Measurements from ENCODE around the gene HDHD2.

HDHD2 gene

DNA sequence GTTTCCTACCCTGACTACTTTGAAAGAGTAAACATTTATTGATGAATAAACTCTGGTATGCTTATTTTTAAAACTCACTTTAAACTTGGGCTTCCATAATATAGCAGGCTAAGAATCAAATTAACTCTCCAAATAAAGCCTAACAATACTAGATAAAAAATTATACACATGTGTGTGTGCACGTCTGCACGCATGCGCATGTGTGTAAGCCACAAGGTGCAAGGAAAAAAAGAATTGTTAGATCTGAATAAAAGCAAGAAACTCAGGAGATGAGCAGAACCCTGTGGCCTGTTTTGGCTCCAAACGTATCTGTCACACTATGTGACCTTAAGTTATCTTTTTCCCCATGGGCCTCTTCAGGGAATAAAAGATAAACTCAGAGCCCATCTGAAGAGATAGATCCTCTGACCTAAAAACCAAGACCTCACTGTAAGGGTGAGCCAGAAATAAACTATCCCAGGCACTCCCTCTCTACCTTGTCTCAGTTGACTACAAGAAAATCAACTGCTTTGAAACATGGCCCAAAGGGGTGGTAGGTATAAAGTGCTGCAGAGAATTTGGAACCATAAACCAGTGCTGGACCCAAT lies 6.3 kb downstream of the HDHD2 start:
- no peak for DNase-seq

GRCh38 chr18:47143153-47143552 lies 7.1 kb downstream of the HDHD2 start:
- DNase-seq: no peak

GRCh38 chr18:47141289-47141688 lies 9.0 kb downstream of the HDHD2 start:
- no peak for DNase-seq

GRCh38 chr18:47121146-47121545 lies 29.2 kb downstream of the HDHD2 start:
- no peak for DNase-seq

GRCh38 chr18:47120428-47120827 lies 29.9 kb downstream of the HDHD2 start:
- no peak for DNase-seq

GRCh38 chr18:47118981-47119380 lies 31.3 kb downstream of the HDHD2 start:
- DNase-seq: no peak

DNA sequence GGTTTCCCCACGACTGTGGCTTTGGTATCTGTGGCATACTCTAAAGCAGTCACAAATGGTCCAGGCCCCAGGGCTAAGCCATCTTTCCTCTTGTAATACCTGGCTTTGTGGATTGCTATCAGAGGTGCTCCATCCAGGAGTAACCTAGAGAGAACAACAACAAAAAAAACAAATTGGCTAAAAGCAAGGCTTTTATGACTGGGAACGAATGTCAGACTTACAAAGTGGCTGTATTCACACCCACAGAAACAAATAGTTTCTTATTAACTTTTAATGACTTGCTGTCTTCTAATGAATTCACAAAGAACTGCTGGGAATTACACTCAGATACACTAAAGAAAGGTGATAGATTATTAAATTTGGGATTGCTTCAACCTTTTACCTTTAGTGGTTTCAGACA lies 35.1 kb downstream of the HDHD2 start:
- DNase-seq: no peak

GRCh38 chr18:47113796-47114540 lies 36.3 kb downstream of the HDHD2 start:
- DNase-seq: no peak

DNA sequence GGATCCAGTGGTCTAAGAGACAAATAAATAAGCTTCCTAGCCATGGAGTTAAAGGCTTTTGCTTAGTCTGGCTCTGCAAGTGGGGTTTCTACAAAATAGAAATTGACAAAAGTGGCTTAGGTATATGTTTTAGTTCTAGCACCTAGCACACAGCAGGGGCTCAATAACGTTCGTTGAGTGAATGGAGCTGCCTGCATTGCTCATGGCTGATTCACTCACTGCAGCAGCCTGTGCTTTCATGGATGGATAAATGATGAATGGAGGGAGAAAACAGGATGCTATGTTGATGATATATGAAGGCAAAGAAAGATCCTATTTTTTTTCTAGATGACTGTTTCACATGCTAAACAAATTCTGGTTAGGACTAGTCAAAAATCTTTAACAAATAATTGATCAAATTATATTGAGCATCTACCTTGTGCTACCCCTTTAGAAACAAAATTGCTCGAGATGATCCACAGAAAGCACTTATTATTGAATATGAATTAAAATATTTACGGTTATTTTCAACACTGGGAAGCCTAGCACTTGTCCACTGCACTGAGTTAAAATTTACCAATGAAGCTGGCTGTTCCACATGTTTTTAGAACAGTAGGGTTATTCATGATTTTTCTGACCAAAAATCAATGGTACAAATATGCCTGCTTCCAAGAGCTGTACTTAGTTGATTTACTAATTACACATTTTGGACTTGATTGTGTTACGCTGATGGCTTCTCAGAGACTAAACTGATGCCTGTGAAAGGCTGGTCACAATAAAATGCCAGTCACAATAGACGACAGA lies 39.6 kb downstream of the HDHD2 start:
- DNase-seq: no peak

- no peak for DNase-seq
Measured at GRCh38 chr18:47109720-47110119, 40.6 kb downstream of the HDHD2 start.

DNA sequence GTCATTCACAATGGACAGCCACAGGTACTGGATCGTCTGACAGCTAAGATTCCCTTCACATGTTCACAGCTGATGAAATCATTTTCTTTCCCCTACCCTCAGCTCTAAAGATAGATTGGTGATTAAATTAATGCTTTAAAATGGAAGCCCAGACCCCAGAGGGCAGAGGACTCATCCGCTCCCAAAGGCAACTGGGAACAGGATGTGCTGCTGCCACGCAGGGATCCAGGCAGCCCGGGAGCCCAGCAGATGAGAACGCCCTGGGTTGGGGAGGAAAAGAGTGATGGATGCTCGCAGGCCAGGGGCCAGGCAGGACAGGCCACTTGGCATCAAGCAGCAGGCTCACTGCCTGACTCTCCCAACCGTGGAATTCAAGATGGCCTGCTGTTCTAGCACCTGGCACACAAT lies 41.3 kb downstream of the HDHD2 start:
- no peak for DNase-seq

DNA sequence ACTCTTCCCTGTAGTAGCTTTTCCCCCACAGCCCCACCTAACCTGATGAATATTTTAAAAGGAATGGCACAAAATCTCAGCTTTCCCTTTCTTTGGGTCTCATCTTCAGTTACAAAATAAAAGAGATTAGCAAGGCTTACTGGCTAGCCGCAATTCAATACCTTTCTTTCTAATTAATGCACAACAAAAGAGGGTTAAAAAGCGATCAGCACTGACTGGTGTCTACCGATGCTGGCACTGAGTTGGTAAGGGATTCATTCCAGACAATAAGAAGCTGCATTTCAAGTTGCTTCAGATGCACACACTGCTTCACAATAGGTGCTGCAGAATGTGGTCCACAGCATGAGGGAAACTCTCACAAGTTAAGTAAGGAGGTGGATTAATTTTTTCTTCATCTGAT lies 41.9 kb downstream of the HDHD2 start:
- DNase-seq: no peak

DNA sequence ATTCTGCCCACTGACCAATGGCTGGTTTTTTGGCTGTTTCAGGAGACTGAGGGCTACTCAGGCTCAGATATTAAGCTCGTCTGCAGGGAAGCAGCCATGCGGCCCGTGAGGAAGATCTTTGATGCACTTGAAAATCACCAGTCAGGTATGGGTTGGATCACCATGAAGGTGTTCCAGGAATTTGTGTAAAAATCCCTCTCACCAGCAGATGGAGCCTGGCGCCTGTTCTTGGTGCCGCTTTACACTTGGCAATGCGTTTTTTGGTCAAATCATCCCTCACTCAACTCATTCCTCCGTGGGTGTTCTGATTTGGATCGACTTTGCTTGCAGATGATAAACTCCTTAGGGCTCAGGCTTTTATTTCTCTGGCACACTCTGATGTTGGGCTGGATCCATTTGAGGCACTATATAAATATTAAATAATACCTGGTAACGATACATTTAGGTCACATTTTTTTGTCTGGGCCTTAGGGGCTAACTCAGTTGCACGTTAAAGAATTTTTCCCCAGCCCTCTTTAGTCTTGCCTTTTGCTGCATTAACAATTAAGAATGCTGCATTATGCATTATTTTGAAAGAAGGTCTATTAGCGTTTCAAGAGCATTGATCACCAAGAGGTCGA lies 50.0 kb downstream of the HDHD2 start:
- DNase-seq: peak; percentile 40

- DNase-seq: no peak
Measured at GRCh38 chr18:47095810-47096209, 54.5 kb downstream of the HDHD2 start.

DNA sequence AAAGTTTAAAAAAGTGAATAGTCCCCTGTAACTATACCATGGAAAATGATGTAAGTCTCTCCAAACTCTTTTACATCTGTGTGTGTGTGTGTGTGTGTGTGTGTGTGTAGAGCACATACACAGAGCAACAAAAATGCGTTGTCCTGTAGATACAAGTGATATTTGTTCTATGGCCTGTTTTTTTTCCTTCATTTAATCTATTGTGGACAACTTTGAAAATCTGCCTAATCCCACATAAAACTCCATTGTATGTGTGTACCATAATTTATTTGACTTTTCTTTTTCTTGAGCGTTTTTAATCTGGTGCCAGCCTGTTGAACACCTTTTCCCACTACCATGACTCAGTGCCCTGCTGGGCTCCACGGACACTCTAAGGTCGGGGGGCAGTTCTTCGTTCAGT lies 62.6 kb downstream of the HDHD2 start:
- no peak for DNase-seq

- DNase-seq: no peak
Measured at GRCh38 chr18:47081578-47081977, 68.7 kb downstream of the HDHD2 start.

DNA sequence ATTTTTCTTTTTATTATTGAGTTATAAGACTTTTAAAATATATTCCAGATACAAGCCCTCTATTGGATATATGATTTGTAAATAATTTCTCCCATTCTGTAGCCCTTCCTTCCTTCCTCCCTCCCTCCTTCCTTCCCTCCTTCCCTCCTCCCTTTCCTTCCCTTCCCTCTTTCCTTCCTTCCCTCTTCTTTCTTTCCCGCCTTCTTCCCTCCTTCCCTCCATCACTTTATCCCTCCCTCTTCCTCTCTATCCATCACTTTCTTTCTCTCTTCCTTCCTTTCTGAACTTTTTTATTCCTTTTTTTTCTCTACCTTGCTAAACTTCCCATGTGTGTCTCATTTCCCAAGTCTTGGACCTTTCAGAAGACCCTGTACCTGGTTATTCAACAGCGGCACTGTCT lies 69.4 kb downstream of the HDHD2 start:
- DNase-seq: no peak

GRCh38 chr18:47077111-47077510 lies 73.2 kb downstream of the HDHD2 start:
- DNase-seq: no peak

GRCh38 chr18:47075098-47075883 lies 75.0 kb downstream of the HDHD2 start:
- no peak for DNase-seq

DNA sequence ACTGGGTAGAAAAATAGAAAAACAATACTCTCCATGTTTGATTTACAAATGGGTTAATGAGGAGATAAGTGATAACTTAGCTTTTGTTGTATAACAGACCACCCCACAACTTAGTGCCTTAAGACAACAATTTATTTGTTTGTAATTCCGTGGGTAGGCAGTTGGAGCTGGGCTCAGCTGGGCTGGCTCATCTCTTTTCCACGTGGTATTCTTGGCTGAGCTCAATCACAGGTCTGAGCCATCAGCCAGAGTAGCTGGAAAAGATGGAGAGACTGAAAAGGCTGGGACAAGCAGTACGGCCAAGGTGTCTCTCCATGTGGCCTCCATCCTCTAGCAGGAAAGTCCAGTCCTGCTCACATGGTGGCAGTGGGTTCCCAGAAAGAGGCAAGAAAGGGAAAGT lies 82.7 kb downstream of the HDHD2 start:
- no peak for DNase-seq

DNA sequence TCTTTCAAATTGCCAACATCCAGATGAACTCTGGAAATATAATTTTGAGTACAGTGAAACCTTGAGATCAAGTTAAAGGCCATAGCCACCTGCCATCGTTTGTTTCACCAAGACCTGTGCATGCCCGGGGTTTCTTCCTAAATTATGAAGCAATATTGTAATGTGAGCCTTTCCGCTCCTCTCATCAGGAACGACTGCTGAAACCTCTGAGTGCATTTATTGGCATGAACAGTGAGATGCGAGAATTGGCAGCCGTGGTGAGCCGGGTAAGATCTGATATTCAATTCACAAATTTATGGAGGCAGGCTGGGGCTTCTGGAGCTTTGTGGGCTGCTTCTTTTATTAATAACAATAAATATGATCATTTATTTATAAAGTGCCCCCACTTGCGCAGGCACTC lies 87.2 kb downstream of the HDHD2 start:
- DNase-seq: no peak

DNA sequence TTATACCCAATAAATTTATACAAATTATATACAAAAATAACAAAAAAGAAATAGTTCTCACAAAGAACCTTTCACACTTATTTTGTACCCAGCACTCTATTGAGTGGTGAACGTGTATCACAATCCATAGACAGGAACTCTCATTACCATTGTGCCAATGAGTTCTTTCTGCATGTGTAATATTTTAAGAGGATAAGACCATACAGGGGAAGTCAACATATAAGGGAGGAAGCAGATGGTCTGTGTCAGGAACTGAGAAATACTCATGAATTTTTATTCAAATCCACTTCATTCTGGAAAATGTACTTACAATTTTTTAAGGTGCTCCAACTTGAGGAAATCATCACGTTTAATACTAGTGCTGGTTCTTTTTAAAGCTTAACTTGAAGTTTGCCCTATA lies 87.8 kb downstream of the HDHD2 start:
- DNase-seq: no peak
